Spleen (tissue), 11 donors: ENCODE results near the gene CXCL6. TPM values are rescaled to one million over a fixed set of nuclear protein-coding genes. Genes with fewer than 3 reads are reported as not detected.

ENCODE experiments used
- DNase-seq: peaks from one replicate; pipeline ENCODE4 v3.0.0-alpha.2; 2020
- H3K27ac ChIP-seq, 8 donors: fragments of 200-600 bp; sonication (generic) in 7 of 8; 1 replicate in 4 of 8; 2 replicates in 4 of 8; pipeline versions ENCODE4 v1.5.0 to v1.8.0; 2016 to 2021; ENCODE audit warnings: inconsistent platforms in 4 of 8, mild to moderate bottlenecking in 4 of 8, moderate library complexity in 1 of 8
- H3K27me3 ChIP-seq, 7 donors: fragments of 200-600 bp; sonication (generic) in 6 of 7; replicated peaks in 1 of 7; 1 replicate in 4 of 7; 2 replicates in 3 of 7; pipeline versions ENCODE4 v1.5.0 to v1.8.0; 2016 to 2021; ENCODE audit warnings: inconsistent platforms in 3 of 7, mild to moderate bottlenecking in 1 of 7
- H3K36me3 ChIP-seq, 6 donors: fragments of 200-600 bp; sonication (generic) in 5 of 6; 1 replicate in 4 of 6; 2 replicates in 2 of 6; pipeline versions ENCODE4 v1.5.0 to v1.8.0; 2016 to 2021; ENCODE audit warnings: inconsistent platforms in 2 of 6
- H3K4me1 ChIP-seq, 6 donors: fragments of 200-600 bp; sonication (generic) in 5 of 6; 1 replicate in 3 of 6; 2 replicates in 3 of 6; pipeline versions ENCODE4 v1.5.0 to v1.8.0; 2016 to 2021; ENCODE audit warnings: inconsistent platforms in 3 of 6
- H3K4me3 ChIP-seq, 8 donors: fragments of 200-600 bp; sonication (generic) in 7 of 8; 1 replicate in 4 of 8; 2 replicates in 4 of 8; pipeline versions ENCODE4 v1.5.0 to v1.8.0; 2016 to 2021; ENCODE audit warnings: inconsistent platforms in 4 of 8, mild to moderate bottlenecking in 4 of 8, moderate library complexity in 2 of 8
- H3K9me3 ChIP-seq, 8 donors: fragments of 200-600 bp; sonication (generic) in 7 of 8; 1 replicate in 4 of 8; 2 replicates in 4 of 8; pipeline versions ENCODE4 v1.5.0 to v1.8.0; 2016 to 2021; ENCODE audit warnings: inconsistent platforms in 4 of 8
- POLR2A ChIP-seq, 3 donors: fragments of 450-650 bp; IDR thresholded peaks; one replicate each; pipeline ENCODE4 v1.5.1; 2017; ENCODE audit warnings: antibody characterized with exemption in 3 of 3, mild to moderate bottlenecking in 1 of 3
- POLR2AphosphoS5 ChIP-seq, 3 donors: sonication (generic); formaldehyde crosslinking; IDR thresholded peaks; one replicate each; pipeline ENCODE4 v1.5.1; 2017; ENCODE audit warnings: antibody characterized with exemption in 3 of 3
- WGBS, 5 donors: extraction: QIAGEN DNeasy Blood & Tissue Kit in 3 of 5; methylation state at CpG; one replicate each; pipeline versions ENCODE4 v1.1.5 to v1.1.7; 2013 to 2018; 5-methylcytosine and 5-hydroxymethylcytosine counted together
- intact Hi-C: fragments of 100-400 bp; cut with DNase I; formaldehyde crosslinking; loops from one replicate; pipeline ENCODE4 v1.15.0; 2023; ENCODE audit warnings: low total_unique reads
- polyA plus RNA-seq, 3 donors: library from polyadenylated mRNA; stranded (reverse); fragments of 200-250 nt; gene quantifications; one replicate each; pipeline ENCODE4 v1.2.1, GENCODE V29; 2013
- total RNA-seq, 7 donors: library from RNA; depleted of rRNA in 3 of 7; stranded (reverse); fragments of >200 nt in 3 of 7; fragmentation: NEBNext Ultra II Directional in 4 of 7; extraction: Animal tissue kit (Norgen Biotek cat#: 25700) in 4 of 7; gene quantifications; one replicate each; pipeline versions ENCODE4 v1.1.0 to v1.2.1, GENCODE V29; 2016 to 2021
- TF ChIP-seq, protein P1 (sequence below), 11 experiments: fragments of 200-600 bp in 7 of 11; fragments of 450-650 bp in 4 of 11; sonication (generic) in 4 of 11; IDR thresholded peaks in 8 of 11; conservative IDR thresholded peaks in 3 of 11; 1 replicate in 7 of 11; 2 replicates in 4 of 11; pipeline versions ENCODE4 v1.4.0 to v1.8.0; 2016 to 2021; ENCODE audit warnings: antibody characterized with exemption in 11 of 11, inconsistent platforms in 4 of 11, mild to moderate bottlenecking in 1 of 11
- donor health status: healthy with polysubstance abuse.
- donor health status: DM: no; HTN: no; CAD: no; lungs with moderate emphysema.
- donor health status: DM: no; HTN: no; CAD: no.
- donor health status: Bipolar disorder and iron deficiency.
- donor health status: healthy.
- donor health status: DM: no; HTN: no; CAD: no.
- donor health status: DM: yes; HTN: yes; CAD: no.

The CXCL6 gene
- total and polyA plus RNA-seq, 10 donors: 17.8 to 143 (median 62.8) TPM

DNA sequence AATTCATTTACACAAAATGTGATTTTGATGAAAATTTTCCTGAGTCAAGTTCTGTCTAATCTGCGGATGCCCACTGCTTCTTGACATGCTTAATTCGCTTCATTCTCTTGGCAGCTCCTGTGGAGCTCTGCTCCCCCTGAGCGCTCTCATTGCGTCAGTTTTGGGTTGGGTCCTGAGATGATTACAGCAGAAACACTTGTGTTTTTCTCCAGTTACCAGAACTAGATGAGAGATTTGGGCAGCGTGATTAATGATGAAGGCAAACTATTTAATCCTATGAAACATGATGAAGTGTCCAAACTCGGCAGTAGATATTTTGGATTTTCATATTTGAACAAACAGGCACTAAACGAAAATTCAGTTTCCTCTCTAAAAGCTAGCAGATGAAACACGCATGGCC lies 28.5 kb downstream of the CXCL6 start:
- no peak overlapping the region for H3K4me3 ChIP-seq
- no peaks in the 10 kb centered on the region for H3K36me3 ChIP-seq
- H3K27me3 ChIP-seq: peaks cover 0 to 27% (median 9%) of the 10 kb centered on the region in 7 donors
- TF ChIP-seq POLR2AphosphoS5 (IDR thresholded peaks at IDR 0.05) (no peak), POLR2A (IDR thresholded peaks at IDR 0.05) (no peak)
- TF ChIP-seq, protein P1, sequence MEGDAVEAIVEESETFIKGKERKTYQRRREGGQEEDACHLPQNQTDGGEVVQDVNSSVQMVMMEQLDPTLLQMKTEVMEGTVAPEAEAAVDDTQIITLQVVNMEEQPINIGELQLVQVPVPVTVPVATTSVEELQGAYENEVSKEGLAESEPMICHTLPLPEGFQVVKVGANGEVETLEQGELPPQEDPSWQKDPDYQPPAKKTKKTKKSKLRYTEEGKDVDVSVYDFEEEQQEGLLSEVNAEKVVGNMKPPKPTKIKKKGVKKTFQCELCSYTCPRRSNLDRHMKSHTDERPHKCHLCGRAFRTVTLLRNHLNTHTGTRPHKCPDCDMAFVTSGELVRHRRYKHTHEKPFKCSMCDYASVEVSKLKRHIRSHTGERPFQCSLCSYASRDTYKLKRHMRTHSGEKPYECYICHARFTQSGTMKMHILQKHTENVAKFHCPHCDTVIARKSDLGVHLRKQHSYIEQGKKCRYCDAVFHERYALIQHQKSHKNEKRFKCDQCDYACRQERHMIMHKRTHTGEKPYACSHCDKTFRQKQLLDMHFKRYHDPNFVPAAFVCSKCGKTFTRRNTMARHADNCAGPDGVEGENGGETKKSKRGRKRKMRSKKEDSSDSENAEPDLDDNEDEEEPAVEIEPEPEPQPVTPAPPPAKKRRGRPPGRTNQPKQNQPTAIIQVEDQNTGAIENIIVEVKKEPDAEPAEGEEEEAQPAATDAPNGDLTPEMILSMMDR (IDR thresholded peaks at IDR 0.05 in 8 of 11, conservative IDR thresholded peaks at IDR 0.05 in 3 of 11): no peak
- no peak for DNase-seq
- intact Hi-C loops: no loop called here
- H3K27ac ChIP-seq: peak overlapping the region in 6 of 8 donors; percentile 13 to 48 (median 18)
- H3K4me1 ChIP-seq: peaks cover 0 to 43% (median 5%) of the 10 kb centered on the region in 6 donors
- H3K9me3 ChIP-seq: no peaks in the 10 kb centered on the region
- 72 to 81% (median 77%) methylated on average over 8 of the region's 8 CpGs for WGBS, 5 donors

DNA sequence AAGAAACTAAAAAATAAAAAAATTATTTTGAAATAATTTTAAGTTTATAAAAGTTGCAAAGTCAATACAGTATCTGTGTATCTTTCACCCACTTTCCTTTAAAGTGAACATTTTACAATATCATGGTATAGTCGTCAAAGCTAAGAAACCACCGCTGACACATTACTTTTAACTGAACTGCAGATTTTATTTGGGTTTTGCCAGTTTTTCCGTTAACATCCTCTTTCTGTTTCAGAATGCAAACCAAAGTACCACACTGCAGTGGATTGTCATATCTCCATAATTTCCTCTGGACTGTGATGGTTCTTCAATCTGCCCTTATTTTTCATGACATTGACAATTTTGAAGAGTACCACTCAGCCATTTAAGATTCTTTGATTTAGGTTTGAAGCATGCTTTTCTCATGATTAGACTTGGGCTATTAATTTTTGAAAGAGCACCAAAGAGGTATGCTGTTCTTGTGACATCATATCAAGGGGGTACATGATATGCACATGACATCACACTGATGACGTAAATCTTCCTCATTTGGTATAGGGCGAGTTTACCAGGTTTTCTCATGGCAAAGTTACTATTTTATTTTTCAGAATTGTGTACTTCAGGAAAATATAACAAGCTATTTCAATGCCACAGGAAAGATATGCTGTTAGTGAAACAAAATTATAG lies 29.1 kb downstream of the CXCL6 start:
- no peak overlapping the region for H3K4me3 ChIP-seq
- H3K9me3 ChIP-seq: no peaks in the 10 kb centered on the region
- TF ChIP-seq POLR2A (IDR thresholded peaks at IDR 0.05) (no peak), POLR2AphosphoS5 (IDR thresholded peaks at IDR 0.05) (no peak)
- TF ChIP-seq, protein P1 (IDR thresholded peaks at IDR 0.05 in 8 of 11, conservative IDR thresholded peaks at IDR 0.05 in 3 of 11): no peak
- intact Hi-C loops: no loop called here
- 49 to 74% (median 66%) methylated on average over 5 of the region's 5 CpGs for WGBS, 5 donors
- peaks cover 0 to 32% (median 9%) of the 10 kb centered on the region in 7 donors for H3K27me3 ChIP-seq
- H3K27ac ChIP-seq: peak overlapping the region in 4 of 8 donors; percentile 13 to 48 (median 32)
- H3K4me1 ChIP-seq: peaks cover 0 to 47% (median 5%) of the 10 kb centered on the region in 6 donors
- H3K36me3 ChIP-seq: no peaks in the 10 kb centered on the region
- DNase-seq: no peak

DNA sequence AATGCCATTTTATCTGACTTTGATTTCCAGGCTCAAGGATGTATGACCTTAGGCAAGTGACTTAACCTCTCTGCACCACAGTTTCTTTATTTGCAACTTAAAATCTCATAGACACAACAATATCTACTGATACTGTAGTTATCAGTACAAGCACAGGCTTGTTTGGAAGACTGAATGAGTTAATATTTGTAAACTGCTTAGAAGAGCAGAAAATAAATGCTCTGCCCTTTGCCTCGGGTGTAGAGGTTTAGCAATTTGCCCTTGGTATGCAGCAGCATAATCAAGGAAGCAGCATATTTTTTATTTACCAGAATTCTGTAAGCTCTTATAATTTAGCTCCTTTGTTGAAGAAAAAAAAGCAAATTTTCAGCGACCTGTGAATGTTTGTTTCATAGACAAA lies 29.8 kb downstream of the CXCL6 start:
- Histone ChIP-seq H3K27ac (peak overlapping the region in 2 of 8 donors; percentile 1 to 9), H3K4me3 (no peak overlapping the region), H3K4me1 (peaks cover 0 to 47% (median 5%) of the 10 kb centered on the region in 6 donors), H3K9me3 (no peaks in the 10 kb centered on the region), H3K27me3 (peaks cover 0 to 32% (median 9%) of the 10 kb centered on the region in 7 donors), H3K36me3 (no peaks in the 10 kb centered on the region)
- 35 to 66% (median 55%) methylated on average over 2 of the region's 2 CpGs for WGBS, 5 donors
- no peak for DNase-seq
- TF ChIP-seq POLR2A (IDR thresholded peaks at IDR 0.05) (no peak), POLR2AphosphoS5 (IDR thresholded peaks at IDR 0.05) (no peak)
- TF ChIP-seq, protein P1 (IDR thresholded peaks at IDR 0.05 in 8 of 11, conservative IDR thresholded peaks at IDR 0.05 in 3 of 11): no peak
- intact Hi-C loops: no loop called here

DNA sequence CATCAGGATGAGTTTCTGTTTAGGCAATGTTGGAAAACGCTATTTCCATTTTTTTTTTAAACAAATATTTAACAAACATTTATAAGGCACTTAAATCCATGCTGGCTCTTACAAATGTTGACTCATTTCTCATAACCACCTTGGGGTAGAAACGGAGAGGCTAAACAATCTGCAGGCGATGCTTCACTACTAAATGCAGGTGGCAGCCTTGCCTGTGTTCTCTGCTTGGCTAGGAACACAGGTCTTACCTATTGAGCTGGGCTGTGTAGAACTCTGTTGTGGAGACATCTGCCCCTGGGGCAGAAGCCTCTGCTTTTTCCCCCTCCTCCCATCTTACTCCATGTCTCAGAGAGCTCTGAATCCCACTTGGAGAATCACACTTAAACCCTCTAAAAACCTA lies 31.3 kb downstream of the CXCL6 start:
- no peaks in the 10 kb centered on the region for H3K9me3 ChIP-seq
- TF ChIP-seq POLR2A (IDR thresholded peaks at IDR 0.05) (no peak), POLR2AphosphoS5 (IDR thresholded peaks at IDR 0.05) (no peak)
- TF ChIP-seq, protein P1 (IDR thresholded peaks at IDR 0.05 in 8 of 11, conservative IDR thresholded peaks at IDR 0.05 in 3 of 11): no peak
- no peaks in the 10 kb centered on the region for H3K36me3 ChIP-seq
- peaks cover 0 to 60% (median 5%) of the 10 kb centered on the region in 6 donors for H3K4me1 ChIP-seq
- no peak for DNase-seq
- H3K4me3 ChIP-seq: peak overlapping the region in 3 of 8 donors; percentile 44 to 70 (median 54)
- H3K27ac ChIP-seq: peak overlapping the region in 6 of 8 donors; percentile 77 to 96 (median 86)
- intact Hi-C loops: no loop called here
- 73 to 82% (median 79%) methylated on average over 3 of the region's 3 CpGs for WGBS, 5 donors
- peaks cover 0 to 32% (median 9%) of the 10 kb centered on the region in 7 donors for H3K27me3 ChIP-seq
